KMS-11 (cell line): Measurements from ENCODE around the gene NPIPA8.
"Not testable (repeated sequence)": the region's sequence is repeated elsewhere in the genome, so short reads cannot be mapped to it uniquely, and the experiment has no call there.

Source experiments
- H2AFZ ChIP-seq: fragments of 200-600 bp; sonication (generic); 2 replicates; pipeline ENCODE4 v1.6.1; 2016; ENCODE audit warnings: antibody characterized with exemption, mixed run types, low read depth
- H3K27ac ChIP-seq: fragments of 200-600 bp; sonication (generic); 2 replicates; pipeline ENCODE4 v1.6.1; 2016; ENCODE audit warnings: mild to moderate bottlenecking, mixed run types
- H3K27me3 ChIP-seq: fragments of 200-600 bp; sonication (generic); 2 replicates; pipeline ENCODE4 v1.6.1; 2017; ENCODE audit warnings: mild to moderate bottlenecking, low read depth, mixed run types, moderate library complexity; ENCODE audit not compliant: insufficient read depth
- H3K36me3 ChIP-seq: fragments of 200-600 bp; sonication (generic); 2 replicates; pipeline ENCODE4 v1.6.1; 2017; ENCODE audit warnings: mild to moderate bottlenecking, mixed run types; ENCODE audit not compliant: insufficient read depth
- H3K4me1 ChIP-seq: fragments of 200-600 bp; sonication (generic); 2 replicates; pipeline ENCODE4 v1.6.1; 2016; ENCODE audit warnings: mild to moderate bottlenecking, low read depth, mixed run types; ENCODE audit not compliant: poor library complexity, severe bottlenecking
- H3K4me2 ChIP-seq: fragments of 200-600 bp; sonication (generic); 2 replicates; pipeline ENCODE4 v1.7.0; 2016; ENCODE audit warnings: mild to moderate bottlenecking, mixed run types
- H3K4me3 ChIP-seq: fragments of 200-600 bp; sonication (generic); IDR thresholded peaks from 2 replicates; pipeline ENCODE4 v1.6.1; 2017; ENCODE audit warnings: low read depth, low read length, mixed read lengths; ENCODE audit not compliant: insufficient read depth
- H3K79me2 ChIP-seq: fragments of 200-600 bp; sonication (generic); 2 replicates; pipeline ENCODE4 v1.6.1; 2016; ENCODE audit warnings: low read depth, mixed run types; ENCODE audit not compliant: insufficient read depth
- H3K9ac ChIP-seq: fragments of 200-600 bp; sonication (generic); 2 replicates; pipeline ENCODE4 v1.6.1; 2016; ENCODE audit warnings: mild to moderate bottlenecking, mixed run types
- H4K20me1 ChIP-seq: fragments of 200-600 bp; sonication (generic); 2 replicates; pipeline ENCODE4 v1.6.1; 2016; ENCODE audit warnings: mild to moderate bottlenecking, mixed run types; ENCODE audit not compliant: insufficient read depth

NPIPA8 gene

DNA sequence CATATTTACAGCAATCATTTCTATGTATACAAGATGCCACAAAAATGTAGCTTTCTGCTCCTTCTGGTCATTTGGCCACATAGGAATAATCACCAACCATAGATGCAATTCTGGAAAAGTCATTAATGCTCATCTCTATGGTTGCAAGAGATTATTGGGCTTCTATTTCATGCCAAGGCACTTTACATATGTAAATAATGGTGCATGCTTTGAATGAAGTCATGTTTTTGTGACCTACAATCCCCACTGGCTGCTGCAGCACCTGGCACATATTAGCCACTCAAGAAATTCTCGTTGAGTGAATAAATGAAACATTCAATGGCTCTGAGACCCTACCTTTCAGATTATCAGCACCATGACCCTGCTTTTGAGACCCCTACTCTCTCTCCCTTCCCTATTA is 50.2 kb downstream of the NPIPA8 start:
- not testable (repeated sequence) for H3K4me3 ChIP-seq, H4K20me1 ChIP-seq, H3K27me3 ChIP-seq, H3K4me2 ChIP-seq, H3K9ac ChIP-seq, H2AFZ ChIP-seq, H3K4me1 ChIP-seq, H3K27ac ChIP-seq, H3K36me3 ChIP-seq, H3K79me2 ChIP-seq

DNA sequence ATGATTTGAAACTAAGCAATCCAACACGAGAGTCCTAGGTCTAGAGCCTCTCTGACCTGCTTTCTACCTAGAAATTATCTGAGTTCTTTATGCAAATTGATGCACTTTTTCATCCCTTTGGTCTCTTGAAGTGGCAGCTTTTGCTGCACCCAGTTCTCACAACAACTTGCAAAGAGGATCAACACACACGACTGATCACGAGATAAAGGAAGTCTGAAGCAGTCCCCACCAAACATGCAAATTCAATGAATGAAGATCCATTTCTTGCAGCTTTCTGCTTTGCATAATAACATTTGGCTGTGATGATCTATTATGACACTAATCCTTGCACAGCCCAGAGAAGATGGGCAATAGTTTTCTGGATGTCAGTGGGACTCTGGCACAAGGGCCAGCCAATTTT is 56.2 kb downstream of the NPIPA8 start:
- H3K36me3 ChIP-seq, H3K4me3 ChIP-seq, H3K4me1 ChIP-seq, H3K79me2 ChIP-seq, H3K27ac ChIP-seq, H3K4me2 ChIP-seq, H3K27me3 ChIP-seq, H2AFZ ChIP-seq, H4K20me1 ChIP-seq, H3K9ac ChIP-seq: not testable (repeated sequence)

- H3K27ac ChIP-seq, H3K4me1 ChIP-seq, H3K4me3 ChIP-seq, H4K20me1 ChIP-seq, H2AFZ ChIP-seq, H3K79me2 ChIP-seq, H3K9ac ChIP-seq, H3K4me2 ChIP-seq, H3K27me3 ChIP-seq, H3K36me3 ChIP-seq: not testable (repeated sequence)
Measured at GRCh38 chr16:18276756-18277155, 59.8 kb downstream of the NPIPA8 start.

DNA sequence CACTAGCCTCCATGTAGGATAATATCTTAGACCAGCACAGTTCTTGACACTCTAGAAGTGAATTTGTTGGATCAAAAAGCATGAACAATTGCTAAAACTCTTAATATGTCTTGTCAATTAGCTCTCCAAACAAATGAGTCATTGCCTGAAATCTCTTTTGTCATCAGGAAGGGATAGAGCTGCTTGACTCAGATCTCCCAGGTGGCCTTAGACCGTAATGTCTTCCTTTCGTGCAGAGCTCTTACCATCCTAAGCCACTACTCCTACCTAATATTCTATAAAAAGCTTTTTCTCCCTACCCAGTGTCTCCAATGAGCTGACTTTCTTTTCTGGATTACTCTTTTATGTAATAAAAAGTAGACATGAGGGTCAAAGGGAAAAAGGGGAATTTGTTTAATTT is 66.4 kb downstream of the NPIPA8 start:
- not testable (repeated sequence) for H3K27ac ChIP-seq, H3K4me3 ChIP-seq

More for the DNA sequence above, 66.4 kb downstream of the NPIPA8 start:
- not testable (repeated sequence) for H3K27me3 ChIP-seq, H3K4me2 ChIP-seq, H3K9ac ChIP-seq, H3K36me3 ChIP-seq, H2AFZ ChIP-seq, H3K4me1 ChIP-seq, H4K20me1 ChIP-seq, H3K79me2 ChIP-seq
